ENCODE results near the gene PCYT2.
"Not testable (repeated sequence)": the region's sequence is repeated elsewhere in the genome, so short reads cannot be mapped to it uniquely, and the experiment has no call there.

Gene PCYT2

GRCh38 chr17:81927152-81927652 is 16.0 kb upstream of the PCYT2 start:
- no peak for DNase-seq (ENCODE audit: low read depth)

- DNase-seq (ENCODE audit: low read depth) = peak; percentile 68
Observed at GRCh38 chr17:81926451-81927151, 15.4 kb upstream of the PCYT2 start.

GRCh38 chr17:81925860-81926450 is 14.8 kb upstream of the PCYT2 start:
- no peak for DNase-seq (ENCODE audit: low read depth)

GRCh38 chr17:81924557-81925532 is 13.6 kb upstream of the PCYT2 start:
- no peak for DNase-seq (ENCODE audit: low read depth)

- DNase-seq (ENCODE audit: low read depth) = peak; percentile 86
Observed at GRCh38 chr17:81923302-81924260, 12.4 kb upstream of the PCYT2 start.

GRCh38 chr17:81922566-81923301 is 11.5 kb upstream of the PCYT2 start:
- no peak for DNase-seq (ENCODE audit: low read depth)

- no peak for DNase-seq (ENCODE audit: low read depth)
Observed at GRCh38 chr17:81921996-81922565, 10.9 kb upstream of the PCYT2 start.

GRCh38 chr17:81921537-81921862 is 10.3 kb upstream of the PCYT2 start:
- DNase-seq (ENCODE audit: low read depth) = no peak

- DNase-seq (ENCODE audit: low read depth) = no peak
Observed at GRCh38 chr17:81920612-81921536, 9.7 kb upstream of the PCYT2 start.

GRCh38 chr17:81918832-81919545 is 7.8 kb upstream of the PCYT2 start:
- DNase-seq (ENCODE audit: low read depth) = no peak

GRCh38 chr17:81918333-81918669 is 7.1 kb upstream of the PCYT2 start:
- DNase-seq (ENCODE audit: low read depth) = not testable (repeated sequence)

GRCh38 chr17:81917565-81918332 is 6.5 kb upstream of the PCYT2 start, which contains the start of gene SIRT7:
SIRT7 (minus strand) TSS chr17:81918176; CDS start chr17:81918131, 45 bp downstream.
- DNase-seq (ENCODE audit: low read depth) = peak; percentile 43

- peak; percentile 87 for DNase-seq (ENCODE audit: low read depth)
Observed at GRCh38 chr17:81916234-81917001, 5.2 kb upstream of the PCYT2 start.

GRCh38 chr17:81915331-81915730 is 4.1 kb upstream of the PCYT2 start:
- no peak for DNase-seq (ENCODE audit: low read depth)

- no peak for DNase-seq (ENCODE audit: low read depth)
Observed at GRCh38 chr17:81914103-81914850, 3.1 kb upstream of the PCYT2 start.

- no peak for DNase-seq (ENCODE audit: low read depth)
Observed at GRCh38 chr17:81913394-81914102, 2.3 kb upstream of the PCYT2 start.

Measured in amniotic epithelial cell (primary cell).